OCI-LY7 (cell line): Measurements from ENCODE around the gene MTF2. TPM values are rescaled to one million over a fixed set of nuclear protein-coding genes. Genes with fewer than 3 reads are reported as not detected.

ENCODE experiments used
- BruUV-seq: library from RNA; stranded (reverse); fragments of 400-500 nt; replicated peaks from 2 replicates; lab custom pipeline; 2021; lab: Mats Ljungman, UMichigan
- CTCF ChIA-PET: fragments of 300-600 bp; sonication (Branson Sonifier 250); formaldehyde crosslinking; loops from one replicate; lab custom pipeline; 2022; ENCODE audit warnings: antibody characterized with exemption; ENCODE audit not compliant: unreplicated experiment; lab: Charles Lee
- POLR2A ChIA-PET: fragments of 300-600 bp; sonication (Branson Sonifier 250); formaldehyde crosslinking; loops from one replicate; lab custom pipeline; 2022; ENCODE audit warnings: antibody characterized with exemption; lab: Charles Lee
- DNase-seq: peaks from one replicate; pipeline ENCODE4 v3.0.0-alpha.2; 2015; ENCODE audit warnings: low spot score
- H2AFZ ChIP-seq: fragments of 200-600 bp; sonication (generic), shearing (Covaris generic); 2 replicates; pipeline ENCODE4 v1.6.1; 2014; ENCODE audit warnings: mild to moderate bottlenecking, antibody characterized with exemption, low read length, moderate library complexity
- H3K27ac ChIP-seq: fragments of 200-600 bp; sonication (generic); 2 replicates; pipeline ENCODE4 v1.5.1; 2014; ENCODE audit warnings: mixed run types, low read depth, mild to moderate bottlenecking, moderate library complexity, low read length, inconsistent platforms; ENCODE audit not compliant: poor library complexity, severe bottlenecking
- H3K36me3 ChIP-seq: fragments of 200-600 bp; sonication (generic); 2 replicates; pipeline ENCODE4 v1.6.1; 2014; ENCODE audit warnings: mild to moderate bottlenecking, antibody characterized with exemption, low read length, moderate library complexity, mixed read lengths; ENCODE audit not compliant: insufficient read depth
- H3K4me1 ChIP-seq: fragments of 200-600 bp; sonication (generic); 2 replicates; pipeline ENCODE4 v1.5.1; 2014; ENCODE audit warnings: mild to moderate bottlenecking, low read length; ENCODE audit not compliant: insufficient read depth, poor library complexity, severe bottlenecking
- H3K4me2 ChIP-seq: fragments of 200-600 bp; sonication (generic); 2 replicates; pipeline ENCODE4 v1.6.1; 2014; ENCODE audit warnings: mild to moderate bottlenecking, low read length
- H3K4me3 ChIP-seq: fragments of 200-600 bp; sonication (generic); 2 replicates; pipeline ENCODE4 v1.5.1; 2014; ENCODE audit warnings: mild to moderate bottlenecking, low read depth, low read length; ENCODE audit not compliant: poor library complexity, severe bottlenecking
- H3K79me2 ChIP-seq: fragments of 200-600 bp; sonication (generic); 2 replicates; pipeline ENCODE4 v1.6.1; 2016; ENCODE audit warnings: low read depth, mild to moderate bottlenecking, low read length, moderate library complexity, mixed read lengths; ENCODE audit not compliant: insufficient read depth
- H3K9me2 ChIP-seq: fragments of 200-600 bp; sonication (generic); 2 replicates; pipeline ENCODE4 v1.6.1; 2016; ENCODE audit warnings: mild to moderate bottlenecking, low read length, mixed read lengths; ENCODE audit not compliant: insufficient read depth
- H3K9me3 ChIP-seq: fragments of 200-600 bp; sonication (generic); 2 replicates; pipeline ENCODE4 v1.6.1; 2014; ENCODE audit warnings: mild to moderate bottlenecking, mixed run types, low read length, mixed read lengths
- H4K20me1 ChIP-seq: fragments of 200-600 bp; sonication (generic); 2 replicates; pipeline ENCODE4 v1.6.1; 2014; ENCODE audit warnings: mild to moderate bottlenecking, antibody characterized with exemption, low read length, moderate library complexity, mixed read lengths; ENCODE audit not compliant: insufficient read depth
- EZH2phosphoT487 ChIP-seq: fragments of 200-600 bp; sonication (generic); IDR thresholded peaks from 2 replicates; pipeline ENCODE4 v1.6.1; 2018; ENCODE audit warnings: low read depth, borderline replicate concordance, mild to moderate bottlenecking, mixed run types, antibody characterized with exemption, low read length, moderate library complexity, mixed read lengths
- intact Hi-C: fragments of 100-400 bp; cut with micrococcal nuclease; formaldehyde crosslinking; loops from one replicate; pipeline ENCODE4 v1.10.0; 2022; ENCODE audit not compliant: unreplicated experiment
- total RNA-seq, 2 experiments: library from RNA; depleted of rRNA in 1 of 2; stranded (reverse); fragments of >200 nt in 1 of 2; shearing (Covaris generic) in 1 of 2; gene quantifications; 2 replicates each; pipeline ENCODE4 v1.2.3, GENCODE V29; 2014 to 2022
- TF ChIP-seq, protein P1 (sequence below): fragments of 200-600 bp; sonication (generic); conservative IDR thresholded peaks from 2 replicates; pipeline ENCODE4 v1.5.1; 2014; ENCODE audit warnings: mild to moderate bottlenecking, antibody characterized with exemption, low read length, moderate library complexity, mixed read lengths

The MTF2 gene
- total RNA-seq, 2 experiments from 2014 or later, result 48.1 to 112 TPM

DNA sequence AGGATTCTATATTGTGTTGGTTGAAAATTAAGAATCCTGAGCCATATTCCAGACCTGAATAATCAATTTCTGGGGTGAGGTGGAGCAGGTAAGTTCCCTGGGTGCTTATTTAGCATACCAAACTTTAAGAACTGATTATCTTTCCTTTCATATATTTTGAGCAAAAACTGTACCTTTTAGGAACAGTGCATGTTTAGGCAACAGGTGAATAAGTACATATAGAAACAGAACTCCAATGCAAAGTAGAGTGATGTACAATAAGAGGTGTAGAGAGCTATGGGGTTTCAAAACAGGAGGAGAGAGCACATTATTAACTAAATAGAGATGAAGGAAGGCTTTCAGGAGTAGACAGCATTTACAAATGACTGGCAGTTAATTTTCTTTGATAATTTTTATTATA is 72.4 kb downstream of the MTF2 start:
- Histone ChIP-seq H3K36me3 (peaks cover 97% of the 10 kb centered on the region), H3K9me2 (no peaks in the 10 kb centered on the region), H3K27ac (no peak overlapping the region), H3K4me3 (no peak overlapping the region), H3K4me2 (no peak overlapping the region), H3K9me3 (no peaks in the 10 kb centered on the region), H4K20me1 (peaks cover 9% of the 10 kb centered on the region; the same call in 1 of the 2 replicates), H3K4me1 (no peaks in the 10 kb centered on the region), H2AFZ (no peak overlapping the region), H3K79me2 (peaks cover 21% of the 10 kb centered on the region; the same call in 1 of the 2 replicates)
- no peak for DNase-seq
- ChIA-PET POLR2A (interaction anchor here (3.6 kb wide), 1 partner anchor 33 kb away, joined by 10 read pairs; no protein-coding TSS in a partner anchor), CTCF (no interaction called here)
- intact Hi-C loops, result no loop called here
- no TSS peak for BruUV-seq
- TF ChIP-seq, protein P1, sequence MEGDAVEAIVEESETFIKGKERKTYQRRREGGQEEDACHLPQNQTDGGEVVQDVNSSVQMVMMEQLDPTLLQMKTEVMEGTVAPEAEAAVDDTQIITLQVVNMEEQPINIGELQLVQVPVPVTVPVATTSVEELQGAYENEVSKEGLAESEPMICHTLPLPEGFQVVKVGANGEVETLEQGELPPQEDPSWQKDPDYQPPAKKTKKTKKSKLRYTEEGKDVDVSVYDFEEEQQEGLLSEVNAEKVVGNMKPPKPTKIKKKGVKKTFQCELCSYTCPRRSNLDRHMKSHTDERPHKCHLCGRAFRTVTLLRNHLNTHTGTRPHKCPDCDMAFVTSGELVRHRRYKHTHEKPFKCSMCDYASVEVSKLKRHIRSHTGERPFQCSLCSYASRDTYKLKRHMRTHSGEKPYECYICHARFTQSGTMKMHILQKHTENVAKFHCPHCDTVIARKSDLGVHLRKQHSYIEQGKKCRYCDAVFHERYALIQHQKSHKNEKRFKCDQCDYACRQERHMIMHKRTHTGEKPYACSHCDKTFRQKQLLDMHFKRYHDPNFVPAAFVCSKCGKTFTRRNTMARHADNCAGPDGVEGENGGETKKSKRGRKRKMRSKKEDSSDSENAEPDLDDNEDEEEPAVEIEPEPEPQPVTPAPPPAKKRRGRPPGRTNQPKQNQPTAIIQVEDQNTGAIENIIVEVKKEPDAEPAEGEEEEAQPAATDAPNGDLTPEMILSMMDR, result no peak
- TF ChIP-seq EZH2phosphoT487, result no peak

DNA sequence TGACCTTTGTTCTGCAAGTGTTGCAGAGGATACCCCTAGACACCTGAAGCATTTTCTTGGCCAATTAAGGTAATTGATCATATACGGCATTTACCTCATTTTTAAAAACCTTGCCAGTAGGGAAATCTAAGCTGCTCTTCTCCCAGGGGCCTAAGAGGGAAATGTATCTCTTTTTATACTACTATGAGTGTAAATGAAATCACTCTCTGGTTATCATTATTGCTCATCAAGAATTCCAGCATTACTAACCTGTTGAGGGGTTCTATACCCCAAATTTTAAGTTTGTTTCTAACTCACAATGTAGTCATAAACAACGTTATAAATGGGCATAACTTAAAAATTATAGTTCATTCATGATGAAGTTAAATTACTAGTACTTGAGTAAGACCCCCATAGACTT is 73.8 kb downstream of the MTF2 start:
- TF ChIP-seq EZH2phosphoT487, result no peak
- TF ChIP-seq, protein P1, result no peak
- intact Hi-C loops, result no loop called here
- H3K4me3 ChIP-seq, result no peak overlapping the region
- no TSS peak for BruUV-seq
- H3K4me2 ChIP-seq, result no peak overlapping the region
- no peak for DNase-seq
- H4K20me1 ChIP-seq, result peaks cover 9% of the 10 kb centered on the region; the same call in 1 of the 2 replicates
- no peak overlapping the region for H2AFZ ChIP-seq
- H3K9me2 ChIP-seq, result no peaks in the 10 kb centered on the region
- H3K27ac ChIP-seq, result no peak overlapping the region
- ChIA-PET CTCF (no interaction called here), POLR2A (interaction anchor here (0.6 to 3.6 kb wide), 2 partner anchors 34 to 459 kb away, joined by 3 to 10 read pairs; no protein-coding TSS in a partner anchor)
- peaks cover 93% of the 10 kb centered on the region for H3K36me3 ChIP-seq
- no peaks in the 10 kb centered on the region for H3K4me1 ChIP-seq
- H3K79me2 ChIP-seq, result peaks cover 21% of the 10 kb centered on the region; the same call in 1 of the 2 replicates
- no peaks in the 10 kb centered on the region for H3K9me3 ChIP-seq

DNA sequence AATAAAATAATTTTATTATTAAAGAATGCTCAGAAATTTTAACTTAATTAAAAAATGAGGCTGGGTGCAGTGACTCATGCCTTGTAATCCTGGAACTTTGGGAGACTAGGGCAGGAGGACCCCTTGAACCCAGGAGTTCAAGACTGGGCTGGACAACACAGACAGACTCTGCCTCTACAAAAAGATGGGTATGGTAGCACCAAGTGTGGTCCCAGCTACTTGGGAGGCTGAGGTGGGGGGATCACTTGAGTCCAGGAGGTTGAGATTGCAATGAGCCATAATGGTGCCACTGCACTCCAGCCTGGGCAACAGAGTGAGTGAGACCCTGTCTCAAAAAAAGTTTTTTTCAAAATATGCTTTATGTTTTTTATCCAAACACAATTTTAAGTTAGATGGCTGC is 75.8 kb downstream of the MTF2 start:
- BruUV-seq, result no TSS peak
- Histone ChIP-seq H3K36me3 (peaks cover 92% of the 10 kb centered on the region), H3K9me2 (no peaks in the 10 kb centered on the region), H3K4me3 (no peak overlapping the region), H3K4me1 (no peaks in the 10 kb centered on the region), H4K20me1 (peaks cover 11% of the 10 kb centered on the region; the same call in 1 of the 2 replicates), H3K9me3 (no peaks in the 10 kb centered on the region), H3K4me2 (no peak overlapping the region), H3K27ac (no peak overlapping the region), H2AFZ (no peak overlapping the region), H3K79me2 (peaks cover 35% of the 10 kb centered on the region; the same call in 1 of the 2 replicates)
- TF ChIP-seq EZH2phosphoT487, result no peak
- TF ChIP-seq, protein P1, result no peak
- DNase-seq, result no peak
- intact Hi-C loops, result no loop called here
- ChIA-PET POLR2A (interaction anchor here (0.7 to 1.3 kb wide), 3 partner anchors 13 to 23 kb away, joined by 3 to 4 read pairs (median 4); no protein-coding TSS in a partner anchor), CTCF (interaction anchor here (0.6 kb wide), 1 partner anchor 787 kb away, joined by 3 read pairs; no protein-coding TSS in a partner anchor)
